HFF-Myc (cell line): ENCODE data around the gene NLRP2B.
"Not testable (repeated sequence)": the region's sequence is repeated elsewhere in the genome, so short reads cannot be mapped to it uniquely, and the experiment has no call there.

Experiments used
- DNase-seq: peaks from one replicate; pipeline ENCODE4 v3.0.0-alpha.2; 2011; ENCODE audit warnings: low read depth; ENCODE audit errors: extremely low read depth
- H3K4me3 ChIP-seq: replicated peaks from 2 replicates; pipeline ENCODE4 v1.5.1; 2011; ENCODE audit warnings: low read depth, mild to moderate bottlenecking, control low read depth, low read length
- CTCF ChIP-seq: IDR thresholded peaks from 2 replicates; pipeline ENCODE4 v1.5.1; 2012; ENCODE audit warnings: mild to moderate bottlenecking, low read depth, low read length, control low read depth; ENCODE audit errors: missing control alignments

NLRP2B gene

DNA sequence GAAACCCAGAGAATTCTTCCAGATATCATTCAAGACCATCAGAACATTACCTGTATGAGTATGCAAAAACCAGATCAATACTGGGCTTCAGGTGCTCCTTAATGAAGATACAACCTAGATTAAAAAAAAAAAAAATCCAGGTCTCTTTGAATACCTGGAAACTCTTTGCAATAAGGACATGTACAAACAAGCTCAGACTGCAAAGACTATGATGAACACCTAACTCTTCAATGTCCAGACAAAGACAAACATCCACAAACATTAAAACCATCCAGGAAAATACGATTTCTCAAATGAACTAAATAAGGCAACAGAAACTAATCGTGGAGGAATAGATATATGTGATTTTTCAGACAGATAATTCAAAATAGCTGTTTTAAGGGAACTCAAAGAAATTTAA, 38.7 kb downstream of the NLRP2B start:
- TF ChIP-seq CTCF: no peak
- H3K4me3 ChIP-seq: no peak overlapping the region
- no peak for DNase-seq

- no peak overlapping the region for H3K4me3 ChIP-seq
- no peak for TF ChIP-seq CTCF
- no peak for DNase-seq
Measured at GRCh38 chrX:57640674-57641016, 39.4 kb downstream of the NLRP2B start.

- DNase-seq, H3K4me3 ChIP-seq: not testable (repeated sequence)
Measured at GRCh38 chrX:57629438-57629837, 50.6 kb downstream of the NLRP2B start.
